Raji (cell line): Measurements from ENCODE around the gene YTHDF2.

Experiments
- POLR2A ChIP-seq: IDR thresholded peaks from 2 replicates; pipeline ENCODE4 v1.6.1; 2011; ENCODE audit warnings: low read depth, low read length, control low read depth; ENCODE audit not compliant: insufficient read depth

YTHDF2 gene

DNA sequence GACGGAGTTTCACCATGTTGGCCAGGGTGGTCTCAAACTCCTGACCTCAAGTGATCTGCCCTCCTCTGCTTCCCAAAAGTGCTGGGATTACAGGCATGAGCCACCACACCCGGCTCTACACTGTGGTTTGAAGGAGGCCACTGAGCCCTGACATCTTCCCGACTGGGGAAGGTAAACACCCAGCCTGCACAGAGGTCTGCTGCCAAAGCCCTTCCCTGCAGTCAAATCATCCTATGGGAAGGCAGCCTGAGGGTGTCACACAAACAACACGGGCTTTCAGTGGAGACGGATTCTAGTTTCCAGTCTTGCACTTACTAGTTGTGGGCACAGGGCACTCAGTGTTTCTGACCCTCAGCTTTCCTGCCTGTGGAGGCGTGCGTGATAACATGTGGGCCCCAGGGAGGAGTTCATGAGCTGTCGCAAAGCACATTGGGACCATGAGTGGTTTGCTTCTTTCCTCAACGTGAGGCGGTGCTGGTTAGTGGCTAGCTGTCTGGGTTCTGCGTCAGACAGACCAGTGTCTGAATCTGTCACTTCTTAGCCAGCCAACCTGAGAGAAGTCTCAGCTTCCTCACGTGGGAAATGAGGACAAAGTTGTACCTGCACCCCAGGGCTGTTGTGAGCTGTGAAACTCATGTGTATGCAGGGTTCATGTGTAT, 53.8 kb downstream of the YTHDF2 start:
- TF ChIP-seq POLR2A = no peak

DNA sequence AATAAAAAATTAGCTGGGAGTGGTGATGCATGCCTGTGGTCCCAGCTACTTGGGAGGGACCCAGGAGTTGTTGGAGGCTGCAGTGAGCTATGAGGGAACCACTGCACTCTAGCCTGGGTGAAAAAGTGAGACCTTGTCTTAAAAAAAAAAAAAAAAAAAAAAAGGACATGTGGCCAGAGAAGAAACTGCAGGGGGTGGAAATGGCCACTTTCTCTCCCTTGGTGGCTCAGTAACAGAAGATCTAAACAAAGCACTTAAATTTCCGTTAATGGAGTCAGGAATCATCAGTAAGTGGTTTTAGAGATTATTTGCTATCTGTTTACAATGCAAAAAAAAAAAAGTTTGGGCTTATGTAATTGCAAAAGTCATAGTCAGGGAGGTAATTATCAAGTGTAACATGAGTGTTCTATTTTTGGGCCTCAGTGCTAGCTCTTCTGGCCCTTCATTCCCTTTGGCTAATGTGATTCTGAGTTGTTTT, 55.9 kb downstream of the YTHDF2 start:
- no peak for TF ChIP-seq POLR2A

DNA sequence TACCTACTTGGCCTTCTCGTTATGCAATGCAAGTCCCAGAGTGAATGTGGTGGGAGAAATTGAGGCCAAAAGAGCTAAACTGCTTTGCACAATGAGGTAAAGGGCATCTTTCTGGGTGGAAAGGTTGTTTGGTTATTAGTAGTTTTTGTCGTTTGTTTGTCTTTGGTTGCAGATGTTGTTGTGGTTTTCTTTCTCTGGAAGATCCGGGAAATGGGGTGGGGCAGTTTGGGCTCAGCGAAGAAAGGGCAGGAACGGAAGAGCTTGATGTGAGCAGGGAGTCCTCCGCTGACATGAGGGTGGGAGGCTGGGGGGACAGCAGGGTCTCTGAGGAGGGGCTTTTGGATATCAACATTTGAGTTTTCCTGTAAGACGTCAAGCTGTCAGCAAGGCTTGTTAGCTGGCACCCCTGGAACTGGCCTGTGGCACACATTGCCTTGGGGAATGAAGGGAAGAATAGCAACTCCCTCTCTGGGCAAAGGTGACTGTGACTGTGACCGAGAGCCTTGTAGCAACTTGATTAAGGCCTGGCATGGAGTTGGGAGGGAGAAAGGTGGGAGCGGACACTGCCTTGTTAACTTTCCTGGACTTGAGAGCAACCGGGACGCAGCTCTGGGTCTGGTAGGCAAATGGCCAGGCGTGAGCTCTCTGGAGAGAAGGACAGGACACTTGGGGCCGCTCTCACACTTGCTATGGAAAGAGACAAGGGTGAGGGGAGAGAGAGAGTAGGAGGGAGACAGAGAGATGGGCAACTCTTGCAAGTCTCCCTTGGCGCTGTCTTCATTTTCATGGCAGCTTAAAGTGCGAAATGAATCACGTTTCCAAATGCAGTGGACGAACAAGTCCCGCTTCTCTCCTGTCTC, 59.8 kb downstream of the YTHDF2 start:
- TF ChIP-seq POLR2A = no peak

DNA sequence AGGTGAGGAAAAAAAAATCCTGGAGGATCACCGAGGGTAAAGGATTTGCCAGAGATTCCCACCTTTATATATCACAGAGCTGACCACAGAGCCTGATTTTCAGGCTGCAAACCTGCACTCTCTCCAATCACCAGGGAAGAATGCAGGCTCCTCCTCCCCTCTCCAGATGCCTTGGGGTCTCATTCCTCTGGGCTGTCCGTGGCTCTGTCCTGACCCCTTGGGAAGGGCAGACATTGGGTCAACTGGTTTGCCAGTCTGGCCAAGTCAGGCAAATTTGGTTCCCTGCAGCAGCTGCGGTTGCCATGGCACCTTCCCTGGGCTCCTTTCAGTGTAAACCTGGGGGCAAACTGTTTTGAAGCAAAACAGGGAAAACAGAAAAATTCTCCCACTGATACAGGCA, 63.6 kb downstream of the YTHDF2 start:
- TF ChIP-seq POLR2A = no peak

DNA sequence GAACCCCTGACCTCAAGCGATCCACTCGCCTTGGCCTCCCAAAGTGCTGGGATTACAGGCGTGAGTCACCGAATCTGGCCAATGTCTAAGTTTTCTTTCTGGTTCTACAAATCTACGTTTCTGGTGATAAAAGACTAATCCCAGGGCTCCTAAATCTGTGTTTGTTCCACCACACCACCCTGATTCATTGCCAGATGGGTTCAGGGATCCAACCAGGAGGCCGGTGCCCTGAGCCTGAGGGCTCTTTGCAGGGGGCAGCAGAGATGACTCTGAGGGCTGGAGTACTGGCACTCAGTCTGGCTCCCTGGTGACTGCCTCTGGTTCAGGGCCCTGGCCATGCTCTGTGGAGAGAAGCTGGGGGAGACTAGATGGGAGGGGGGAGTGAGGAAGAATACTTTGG, 64.7 kb downstream of the YTHDF2 start:
- TF ChIP-seq POLR2A = no peak

DNA sequence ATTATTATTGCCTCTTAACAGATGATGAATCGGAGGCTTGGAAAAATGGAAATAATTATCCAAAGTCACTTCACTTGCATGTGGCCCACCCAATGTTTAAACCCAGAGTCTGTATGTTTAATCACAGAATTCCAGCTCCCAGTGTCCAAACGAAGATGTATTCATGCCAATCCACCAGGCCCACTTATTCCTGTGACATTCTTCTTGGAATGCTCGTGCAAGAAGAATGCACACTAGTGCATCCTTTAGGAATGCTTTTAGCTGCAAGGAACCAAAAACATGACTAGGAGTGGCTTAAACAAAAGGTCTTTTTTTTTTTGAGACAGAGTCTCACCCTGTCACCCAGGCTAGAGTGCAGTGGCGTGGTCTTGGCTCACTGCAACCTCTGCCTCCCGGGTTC, 66.3 kb downstream of the YTHDF2 start:
- no peak for TF ChIP-seq POLR2A

DNA sequence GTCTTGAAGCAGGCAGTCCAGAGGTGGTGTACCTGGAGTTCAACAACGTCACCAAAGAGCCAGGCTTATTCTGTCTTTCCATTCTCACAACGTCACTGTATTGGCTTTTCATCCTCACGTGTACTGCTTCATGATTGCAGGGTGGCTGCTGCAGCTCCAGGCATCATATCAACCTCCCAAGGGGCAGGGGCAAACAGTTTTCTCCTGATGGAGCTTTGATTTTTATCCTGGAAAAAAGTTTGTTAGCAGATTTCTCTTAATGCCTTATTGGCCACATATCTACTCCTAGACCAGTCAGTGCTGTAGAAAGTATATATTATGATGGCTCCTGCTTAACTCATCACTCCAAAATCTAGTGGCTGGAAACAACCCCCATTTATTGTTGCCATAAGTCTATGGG, 66.9 kb downstream of the YTHDF2 start:
- TF ChIP-seq POLR2A = no peak

DNA sequence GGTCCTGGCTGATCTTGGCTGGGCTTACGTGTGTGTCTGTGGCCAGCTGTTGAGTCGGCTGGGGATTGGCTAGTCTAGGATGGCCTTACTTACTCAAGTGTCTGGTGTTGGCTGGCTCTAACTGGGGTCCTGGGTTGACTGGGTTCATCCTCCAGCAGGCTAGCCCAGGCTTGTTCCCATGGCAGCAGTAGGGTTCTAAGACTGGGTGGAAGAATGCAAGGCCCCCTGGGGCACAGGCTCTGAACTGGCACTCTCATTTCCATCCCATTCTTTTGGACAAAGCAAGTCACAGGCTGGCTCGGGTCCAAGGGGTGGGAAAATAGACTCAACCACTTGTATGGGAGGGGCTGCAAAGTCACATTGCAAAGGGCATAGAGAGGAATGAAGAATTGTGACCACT, 67.3 kb downstream of the YTHDF2 start:
- TF ChIP-seq POLR2A = no peak

DNA sequence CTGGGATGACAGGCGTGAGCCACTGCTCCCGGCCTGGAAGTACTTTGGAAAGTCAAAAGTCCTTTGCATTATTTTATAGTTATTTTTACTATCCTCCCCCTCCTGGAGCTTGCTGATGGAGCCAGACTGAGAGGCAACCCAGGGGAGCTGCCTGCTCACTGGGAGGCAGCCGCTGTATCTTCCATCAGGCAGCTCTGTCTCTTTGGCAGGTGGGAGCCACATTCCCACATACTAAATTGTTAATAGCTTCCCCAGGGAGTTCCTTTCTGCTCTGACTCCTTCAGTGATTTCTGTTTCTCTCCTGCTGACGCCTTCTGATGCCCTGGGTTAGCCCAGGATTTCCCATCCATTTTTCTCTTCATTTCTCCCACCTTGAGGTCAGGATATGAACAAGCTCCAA, 70.3 kb downstream of the YTHDF2 start:
- no peak for TF ChIP-seq POLR2A

DNA sequence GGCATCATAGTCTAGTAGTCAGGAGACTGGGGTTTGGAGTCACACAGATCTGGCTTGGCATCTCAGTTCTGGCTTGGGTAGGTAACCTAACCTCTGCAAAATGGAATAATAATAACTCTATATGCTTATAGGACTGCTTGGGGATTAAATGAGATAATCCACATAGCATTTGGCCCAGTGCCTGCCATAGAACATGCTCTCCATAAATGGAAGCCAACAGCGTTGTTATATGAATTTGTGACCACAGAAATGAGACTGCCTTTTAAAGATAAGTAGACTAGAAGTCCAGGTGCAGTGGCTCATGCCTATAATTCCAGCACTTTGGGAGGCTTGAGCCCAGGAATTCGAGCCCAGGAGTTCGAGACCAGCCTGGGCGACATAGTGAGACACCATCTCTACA, 71.2 kb downstream of the YTHDF2 start:
- TF ChIP-seq POLR2A = no peak

DNA sequence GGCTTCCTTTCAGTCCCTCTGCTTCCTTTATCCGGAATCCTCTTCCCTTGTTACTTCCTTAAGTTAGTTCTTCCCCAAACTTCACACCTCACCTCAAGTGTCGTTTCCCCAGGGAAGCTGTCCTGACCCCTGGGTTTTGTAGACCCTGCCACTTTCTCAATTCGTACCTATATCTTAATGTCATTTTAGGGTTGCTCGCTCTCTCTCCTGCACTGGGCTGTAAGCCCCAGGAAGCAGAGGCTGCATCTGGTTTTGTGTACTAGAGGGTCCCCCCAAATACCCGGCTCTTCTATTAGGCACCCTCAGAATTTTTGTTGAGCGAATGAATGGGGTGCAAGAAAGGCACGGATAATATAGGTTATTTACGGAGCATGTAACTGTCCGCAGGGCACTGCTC, 74.6 kb downstream of the YTHDF2 start:
- no peak for TF ChIP-seq POLR2A

DNA sequence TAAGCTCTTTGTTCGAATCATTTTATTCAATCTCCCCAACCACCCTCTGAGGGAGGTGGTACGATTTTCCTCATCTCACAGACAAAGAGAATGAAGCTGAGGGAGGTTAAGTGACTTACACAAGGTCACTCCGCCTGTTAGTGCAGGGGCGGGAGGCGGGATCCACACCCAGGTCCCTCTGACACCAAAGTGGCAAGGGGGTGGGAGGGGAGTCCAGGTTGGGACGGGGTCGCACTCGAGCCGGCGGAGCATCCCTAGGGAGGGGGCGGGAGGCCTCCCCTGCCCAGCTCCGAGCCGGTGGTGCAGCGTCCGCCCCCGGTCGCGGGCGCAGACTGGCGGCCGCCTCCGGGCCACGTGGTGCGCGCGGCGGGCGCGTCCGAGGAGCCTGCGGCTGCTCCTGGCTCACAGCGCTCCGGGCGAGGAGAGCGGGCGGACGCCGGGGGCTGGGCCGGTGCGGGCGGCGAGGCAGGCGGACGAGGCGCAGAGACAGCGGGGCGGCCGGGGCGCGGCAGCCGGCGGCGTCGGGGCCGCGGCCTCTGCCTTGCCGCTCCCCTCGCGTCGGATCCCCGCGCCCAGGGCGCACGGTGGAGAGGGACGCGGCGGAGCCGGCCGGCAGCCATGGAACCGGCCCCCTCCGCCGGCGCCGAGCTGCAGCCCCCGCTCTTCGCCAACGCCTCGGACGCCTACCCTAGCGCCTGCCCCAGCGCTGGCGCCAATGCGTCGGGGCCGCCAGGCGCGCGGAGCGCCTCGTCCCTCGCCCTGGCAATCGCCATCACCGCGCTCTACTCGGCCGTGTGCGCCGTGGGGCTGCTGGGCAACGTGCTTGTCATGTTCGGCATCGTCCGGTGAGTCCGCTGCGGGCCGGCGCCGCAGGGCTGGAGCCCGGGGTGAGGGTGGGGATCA, 75.3 kb downstream of the YTHDF2 start, which contains the start of gene OPRD1:
OPRD1 (plus strand) TSS at position 405 of the 903 bp plus-strand sequence; CDS start at position 619, 214 bp downstream.
- TF ChIP-seq POLR2A = no peak

DNA sequence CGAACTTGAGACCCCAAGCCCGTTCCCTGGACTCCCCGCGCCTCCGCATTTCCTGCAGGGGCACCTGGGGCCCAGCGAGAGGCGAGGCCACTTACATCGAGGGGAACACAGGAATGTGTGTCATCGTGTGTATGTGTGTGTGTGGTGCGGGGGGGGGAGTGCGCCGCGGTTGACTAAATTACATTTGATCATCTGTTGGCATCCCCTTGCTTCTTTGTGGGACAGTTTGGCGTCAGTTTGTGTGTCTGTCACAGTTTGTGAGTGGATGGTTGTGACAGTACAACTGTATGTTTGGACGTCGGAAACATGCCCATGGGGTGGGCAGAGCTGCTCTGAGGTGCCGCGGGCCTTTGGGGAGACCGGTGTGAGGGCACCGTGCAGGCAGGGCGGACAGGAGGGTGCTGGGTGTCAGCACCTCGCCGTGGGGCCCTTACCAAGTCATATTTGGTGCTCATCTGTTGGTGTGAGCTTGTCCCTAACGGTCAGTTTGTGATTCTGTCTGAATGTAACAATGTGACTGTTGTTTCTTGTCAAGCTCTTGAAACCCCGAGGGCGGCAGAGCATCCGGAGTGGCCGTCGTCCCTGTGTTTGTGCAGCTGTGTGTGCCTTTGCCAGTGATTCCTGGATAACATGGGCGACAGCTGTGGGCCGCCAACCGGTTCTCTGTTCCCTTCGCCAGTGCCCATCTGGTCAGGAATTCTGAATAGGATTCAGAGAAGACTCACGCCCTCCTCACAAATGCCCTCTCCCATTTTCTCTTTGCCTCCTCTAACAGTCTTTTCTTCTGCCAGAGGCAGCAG, 76.1 kb downstream of the YTHDF2 start:
- TF ChIP-seq POLR2A = no peak

DNA sequence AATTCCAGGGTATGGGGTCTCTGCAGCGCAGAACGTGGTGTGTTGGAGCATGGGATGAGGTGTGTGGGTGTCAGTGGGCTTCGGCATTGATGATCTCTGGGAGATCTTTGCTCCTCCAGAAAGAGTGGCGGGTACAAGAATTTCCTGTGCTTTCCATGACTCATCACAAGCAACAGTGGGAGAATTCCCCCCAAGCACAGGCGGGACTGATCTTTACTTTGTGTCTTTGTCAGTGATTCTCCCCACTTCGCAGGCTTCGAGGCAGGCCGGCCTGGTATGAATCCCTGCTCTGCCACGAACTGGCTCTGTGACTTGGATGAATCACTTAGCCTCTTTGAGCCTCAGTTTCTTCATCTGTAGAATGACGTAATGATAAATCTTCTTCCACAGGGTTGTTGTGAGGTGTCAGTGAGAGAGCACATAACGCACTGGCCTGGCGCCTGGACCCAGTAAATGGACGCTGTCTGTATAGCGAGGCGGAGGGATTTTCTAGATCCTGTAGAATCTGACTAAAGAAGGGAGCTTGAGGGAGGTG, 77.3 kb downstream of the YTHDF2 start:
- no peak for TF ChIP-seq POLR2A
